GM18498 (cell line): ENCODE data around the gene LANCL2.
"Not testable (repeated sequence)": the region's sequence is repeated elsewhere in the genome, so short reads cannot be mapped to it uniquely, and the experiment has no call there.

Experiments
- ATAC-seq: cut with Tn5 transposase; IDR thresholded peaks from one replicate; pipeline ENCODE4 v1.9.1; 2021; ENCODE audit warnings: mild to moderate bottlenecking, moderate library complexity; ENCODE audit not compliant: unreplicated experiment

Gene LANCL2

GRCh38 chr7:55469271-55469681 lies 104.1 kb downstream of the LANCL2 start:
- no peak for ATAC-seq

- ATAC-seq = no peak
These were observed 104.6 kb downstream of the LANCL2 start for GRCh38 chr7:55469721-55470120.

GRCh38 chr7:55470261-55470660 lies 105.1 kb downstream of the LANCL2 start:
- ATAC-seq = no peak

- ATAC-seq = not testable (repeated sequence)
These were observed 106.5 kb downstream of the LANCL2 start for GRCh38 chr7:55471594-55471993.

GRCh38 chr7:55472406-55472805 lies 107.3 kb downstream of the LANCL2 start:
- ATAC-seq = not testable (repeated sequence)

GRCh38 chr7:55472928-55473725 lies 108.0 kb downstream of the LANCL2 start:
- no peak for ATAC-seq

GRCh38 chr7:55473932-55474331 lies 108.8 kb downstream of the LANCL2 start:
- ATAC-seq = no peak

GRCh38 chr7:55474944-55475854 lies 110.1 kb downstream of the LANCL2 start:
- no peak for ATAC-seq

GRCh38 chr7:55475855-55476803 lies 111.0 kb downstream of the LANCL2 start:
- ATAC-seq = no peak

- ATAC-seq = no peak
These were observed 112.0 kb downstream of the LANCL2 start for GRCh38 chr7:55476852-55477780.

- no peak for ATAC-seq
These were observed 112.7 kb downstream of the LANCL2 start for GRCh38 chr7:55477781-55478374.

GRCh38 chr7:55478700-55479099 lies 113.6 kb downstream of the LANCL2 start:
- no peak for ATAC-seq

GRCh38 chr7:55481155-55481554 lies 116.0 kb downstream of the LANCL2 start:
- no peak for ATAC-seq

GRCh38 chr7:55483046-55483445 lies 117.9 kb downstream of the LANCL2 start:
- ATAC-seq = peak; percentile 20
